HG03520 (cell line): ENCODE data around the gene DNAJC5.
"Not testable (repeated sequence)": the region's sequence is repeated elsewhere in the genome, so short reads cannot be mapped to it uniquely, and the experiment has no call there.

Source experiments
- ATAC-seq: cut with Tn5 transposase; IDR thresholded peaks from one replicate; pipeline ENCODE4 v1.9.1; 2021; ENCODE audit warnings: mild to moderate bottlenecking, moderate library complexity; ENCODE audit not compliant: unreplicated experiment

Gene DNAJC5

DNA sequence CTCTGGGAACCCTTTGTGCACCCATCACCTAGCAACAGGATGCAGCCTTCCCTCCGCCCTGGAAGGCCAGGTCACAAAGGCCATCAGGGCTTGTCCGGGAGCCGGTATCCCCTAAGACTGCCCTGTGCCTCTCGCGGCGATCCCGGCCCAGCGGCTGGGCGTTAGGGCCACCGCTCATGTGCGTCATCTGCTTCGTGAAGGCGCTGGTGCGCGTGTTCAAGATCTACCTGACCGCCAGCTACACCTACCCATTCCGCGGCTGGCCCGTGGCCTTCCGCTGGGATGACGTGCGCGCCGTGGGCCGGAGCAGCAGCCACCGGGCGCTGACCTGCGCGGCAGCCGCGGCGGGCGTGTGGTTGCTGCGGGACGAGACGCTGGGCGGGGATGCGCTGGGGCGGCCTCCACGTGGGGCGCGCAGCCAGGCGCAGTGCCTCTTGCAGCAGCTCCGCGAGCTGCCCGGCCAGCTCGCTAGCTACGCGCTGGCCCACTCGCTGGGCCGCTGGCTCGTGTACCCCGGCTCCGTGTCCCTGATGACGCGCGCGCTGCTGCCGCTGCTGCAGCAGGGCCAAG, 33.5 kb upstream of the DNAJC5 start, which contains the start of gene ABHD16B:
Gene ABHD16B, plus strand, starts transcription at position 134 of the 570 bp plus-strand sequence. Its CDS starts 43 bp downstream, at position 177.
- ATAC-seq, result no peak

DNA sequence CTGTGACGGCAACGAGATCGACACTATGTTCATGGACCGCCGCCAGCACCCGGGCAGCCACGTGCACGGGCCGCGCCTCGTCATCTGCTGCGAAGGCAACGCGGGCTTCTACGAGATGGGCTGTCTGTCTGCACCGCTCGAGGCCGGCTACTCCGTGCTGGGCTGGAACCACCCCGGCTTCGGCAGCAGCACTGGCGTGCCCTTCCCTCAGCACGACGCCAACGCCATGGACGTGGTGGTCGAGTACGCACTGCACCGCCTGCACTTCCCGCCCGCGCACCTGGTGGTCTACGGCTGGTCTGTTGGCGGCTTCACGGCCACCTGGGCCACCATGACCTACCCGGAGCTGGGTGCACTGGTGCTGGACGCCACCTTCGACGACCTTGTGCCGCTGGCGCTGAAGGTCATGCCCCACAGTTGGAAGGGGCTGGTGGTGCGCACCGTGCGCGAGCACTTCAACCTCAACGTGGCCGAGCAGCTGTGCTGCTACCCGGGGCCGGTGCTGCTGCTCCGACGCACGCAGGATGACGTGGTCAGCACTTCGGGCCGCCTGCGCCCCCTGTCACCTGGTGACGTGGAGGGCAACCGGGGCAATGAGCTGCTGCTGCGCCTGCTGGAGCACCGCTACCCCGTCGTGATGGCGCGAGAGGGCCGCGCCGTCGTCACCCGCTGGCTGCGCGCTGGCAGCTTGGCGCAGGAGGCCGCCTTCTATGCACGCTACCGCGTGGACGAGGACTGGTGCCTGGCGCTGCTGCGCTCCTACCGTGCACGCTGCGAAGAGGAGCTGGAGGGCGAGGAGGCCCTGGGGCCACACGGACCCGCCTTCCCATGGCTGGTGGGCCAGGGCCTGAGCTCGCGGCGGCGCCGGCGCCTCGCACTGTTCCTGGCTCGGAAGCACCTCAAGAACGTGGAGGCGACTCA, 32.7 kb upstream of the DNAJC5 start:
- ATAC-seq, result no peak

- ATAC-seq, result no peak
These were observed 31.7 kb upstream of the DNAJC5 start for GRCh38 chr20:63863021-63863797.

DNA sequence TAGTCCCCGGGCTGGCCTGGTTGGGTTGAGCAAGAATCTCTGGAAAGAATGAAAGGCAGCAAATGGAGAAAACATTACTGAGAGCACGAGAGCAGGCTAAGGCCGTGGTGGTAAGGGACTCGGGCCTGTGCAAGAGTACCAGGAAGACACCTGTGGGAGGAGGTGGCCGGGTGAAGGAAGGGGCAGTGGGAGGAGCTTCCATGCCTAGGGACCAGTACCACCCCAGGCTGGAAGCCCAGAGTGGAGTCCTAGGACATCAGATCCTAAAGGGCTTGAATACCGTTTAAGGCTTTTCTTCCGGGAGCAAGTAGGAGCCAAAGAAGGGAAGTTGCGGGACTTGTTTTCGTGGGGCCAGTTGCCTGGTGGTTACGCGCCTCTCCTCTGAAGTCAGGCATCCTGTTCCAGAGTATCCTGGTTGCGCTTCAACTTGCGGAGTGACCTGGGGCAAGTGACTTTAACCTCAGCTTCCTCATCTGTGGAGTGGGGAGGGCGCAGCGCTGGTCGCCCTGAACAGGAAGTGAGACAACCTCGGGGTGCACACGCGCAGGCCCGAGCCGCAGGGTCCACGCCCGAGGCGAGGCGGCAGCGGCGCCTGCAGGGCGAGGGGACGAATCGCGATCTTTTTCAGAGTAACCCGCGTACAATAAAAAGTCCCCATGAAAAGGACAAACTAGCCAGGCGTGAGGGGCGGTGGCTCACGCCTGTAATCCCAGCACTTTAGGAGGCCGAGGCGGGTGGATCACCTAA, 31.0 kb upstream of the DNAJC5 start:
- ATAC-seq, result no peak

DNA sequence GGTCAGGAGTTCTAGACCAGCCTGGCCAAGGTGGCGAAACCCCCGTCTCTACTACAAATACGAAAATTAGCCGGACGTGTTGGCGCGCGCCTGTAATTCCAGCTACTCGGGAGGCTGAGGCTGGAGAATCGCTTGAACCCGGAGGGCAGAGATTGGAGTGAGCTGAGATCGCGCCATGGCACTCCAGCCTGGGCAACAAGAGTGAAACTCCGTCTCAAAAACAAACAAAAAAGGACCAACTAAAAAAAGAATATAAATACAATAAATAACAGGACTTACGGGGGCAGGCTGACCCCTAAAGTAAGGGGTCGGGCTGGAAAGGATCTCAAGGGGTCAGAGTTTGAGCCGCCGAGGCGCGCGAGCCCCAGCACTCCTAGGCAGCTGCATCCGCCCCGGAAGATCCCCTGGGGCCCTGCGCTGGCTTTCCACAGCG, 30.4 kb upstream of the DNAJC5 start:
- ATAC-seq, result no peak

DNA sequence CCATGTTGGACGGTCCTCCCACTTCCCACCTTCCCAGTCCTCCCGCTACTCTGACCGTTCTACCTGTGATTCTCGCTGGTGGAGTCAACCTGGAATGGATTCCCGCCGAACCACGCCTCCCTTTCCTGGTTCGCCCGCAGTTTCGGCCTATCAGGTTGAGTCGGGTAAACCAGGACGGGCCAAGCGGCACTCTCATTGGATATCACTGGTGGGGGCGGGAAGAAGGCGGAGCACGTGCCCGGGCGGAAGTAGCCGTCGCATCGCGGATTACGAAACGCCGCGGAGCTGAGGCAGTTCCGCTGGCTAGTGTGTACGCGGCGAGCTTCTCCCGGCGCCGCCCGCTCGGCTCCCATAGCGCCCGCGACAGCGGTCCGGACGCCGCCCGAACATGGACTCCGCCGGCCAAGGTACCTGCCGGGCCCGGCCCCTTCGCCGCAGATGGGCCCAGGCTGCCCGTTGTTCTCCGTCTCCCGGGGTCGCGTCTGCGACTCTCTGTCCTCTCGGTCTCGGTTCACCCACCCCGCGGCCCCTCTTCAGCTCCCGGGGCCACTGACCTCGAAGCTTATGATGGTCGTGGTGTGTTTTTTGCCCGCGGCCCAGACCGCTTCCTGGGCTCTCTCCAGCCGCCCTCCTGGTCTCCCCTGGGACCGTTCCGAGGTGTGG, 29.8 kb upstream of the DNAJC5 start, which contains the start of gene TPD52L2:
Gene TPD52L2, plus strand, starts transcription at position 293 of the 663 bp plus-strand sequence. Its CDS starts 96 bp downstream, at position 389.
- peak; percentile 65 for ATAC-seq

DNA sequence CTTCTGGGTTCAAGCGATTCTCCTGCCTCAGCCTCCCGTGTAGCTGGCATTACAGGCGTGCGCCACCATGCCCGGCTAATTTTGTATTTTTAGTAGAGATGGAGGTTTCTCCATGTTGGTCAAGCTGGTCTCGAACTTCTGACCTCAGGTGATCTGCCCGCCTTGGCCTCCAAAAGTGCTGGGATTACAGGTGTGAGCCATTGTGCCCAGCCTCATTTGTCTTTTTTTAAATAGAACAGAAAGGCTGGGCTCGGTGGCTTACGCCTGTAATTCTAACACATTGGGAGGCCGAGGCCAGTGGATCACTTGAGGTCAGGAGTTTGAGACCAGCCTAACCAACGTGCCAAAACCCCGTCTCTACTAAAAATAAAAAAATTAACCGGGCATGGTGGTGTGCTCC, 27.9 kb upstream of the DNAJC5 start:
- ATAC-seq, result not testable (repeated sequence)

- no peak for ATAC-seq
These were observed 26.7 kb upstream of the DNAJC5 start for GRCh38 chr20:63868264-63868663.

GRCh38 chr20:63873477-63873971, 21.4 kb upstream of the DNAJC5 start:
- no peak for ATAC-seq

DNA sequence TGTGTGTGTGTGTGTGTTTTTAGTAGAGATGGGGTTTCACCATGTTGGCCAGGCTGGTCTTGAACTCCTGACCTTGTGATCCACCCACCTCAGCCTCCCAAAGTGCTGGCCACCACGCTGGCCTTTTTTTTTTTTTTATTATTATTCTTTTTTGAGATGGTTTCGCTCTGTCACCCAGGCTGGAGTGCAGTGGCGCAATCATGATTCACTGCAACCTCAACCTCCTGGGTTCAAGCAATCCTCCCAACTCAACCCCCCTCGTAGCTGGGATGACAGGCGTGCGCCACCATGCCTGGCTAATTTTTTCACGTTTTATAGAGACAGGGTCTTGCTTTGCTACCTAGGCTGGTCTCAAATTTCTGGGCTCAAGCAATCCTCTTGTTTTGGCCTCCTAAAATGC, 20.7 kb upstream of the DNAJC5 start:
- ATAC-seq, result not testable (repeated sequence)

DNA sequence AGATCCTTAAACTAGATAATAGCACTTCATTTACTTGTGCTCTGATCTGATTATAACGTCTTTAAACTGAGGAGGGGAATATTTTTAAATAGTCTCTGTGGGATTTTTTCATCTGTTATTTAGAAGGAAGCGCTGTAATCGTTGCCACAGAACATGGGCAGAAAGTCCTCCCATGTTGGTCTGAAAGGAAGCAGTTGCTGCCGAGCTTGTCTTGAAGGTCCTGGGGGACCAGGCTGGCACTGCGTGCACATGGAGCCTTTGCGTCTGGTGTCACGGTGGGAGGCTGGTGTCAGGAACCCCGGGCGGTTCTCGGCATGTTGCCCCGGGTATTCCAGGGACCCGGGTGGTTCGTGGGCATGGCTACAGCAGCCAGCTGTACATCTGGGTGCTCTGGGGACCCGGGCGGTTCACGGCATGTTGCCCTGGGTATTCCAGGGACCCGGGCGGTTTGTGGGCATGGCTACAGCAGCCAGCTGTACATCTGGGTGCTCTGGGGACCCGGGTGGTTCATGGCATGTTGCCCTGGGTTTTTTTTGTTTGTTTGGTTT, 18.4 kb upstream of the DNAJC5 start:
- ATAC-seq, result no peak

DNA sequence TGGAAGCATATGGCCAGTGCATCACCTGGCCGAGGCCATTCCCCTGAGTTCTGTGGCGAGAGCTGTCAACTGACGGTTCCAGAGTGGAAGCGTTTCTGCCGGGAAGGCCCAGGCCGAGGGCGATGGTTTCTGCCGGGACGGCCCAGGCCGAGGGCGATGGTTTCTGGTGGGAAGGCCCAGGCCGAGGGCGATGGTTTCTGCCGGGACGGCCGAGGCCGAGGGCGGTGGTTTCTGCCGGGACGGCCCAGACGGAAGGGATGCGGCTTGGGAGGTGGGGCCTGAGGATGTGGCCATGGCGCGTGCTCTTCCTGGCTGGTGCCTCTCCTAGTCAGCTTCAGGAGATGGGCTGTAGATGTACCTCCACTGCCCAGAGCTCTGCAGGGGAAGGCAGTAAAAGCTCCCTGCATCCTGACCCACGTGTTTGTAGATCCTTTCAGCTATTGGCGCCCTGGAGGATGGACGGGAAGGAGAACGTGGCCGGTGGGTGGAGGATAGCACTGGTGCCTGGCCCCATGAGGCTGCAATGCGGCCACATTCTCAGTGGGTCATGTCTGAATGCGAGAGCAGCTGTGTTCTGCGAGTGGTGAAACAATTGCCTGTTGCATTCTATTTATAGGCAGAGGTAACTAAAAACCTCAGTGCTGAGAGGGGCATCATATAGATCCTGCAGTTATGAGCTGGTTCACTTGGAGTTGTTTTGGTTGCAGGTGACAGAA, 17.0 kb upstream of the DNAJC5 start:
- ATAC-seq, result no peak

DNA sequence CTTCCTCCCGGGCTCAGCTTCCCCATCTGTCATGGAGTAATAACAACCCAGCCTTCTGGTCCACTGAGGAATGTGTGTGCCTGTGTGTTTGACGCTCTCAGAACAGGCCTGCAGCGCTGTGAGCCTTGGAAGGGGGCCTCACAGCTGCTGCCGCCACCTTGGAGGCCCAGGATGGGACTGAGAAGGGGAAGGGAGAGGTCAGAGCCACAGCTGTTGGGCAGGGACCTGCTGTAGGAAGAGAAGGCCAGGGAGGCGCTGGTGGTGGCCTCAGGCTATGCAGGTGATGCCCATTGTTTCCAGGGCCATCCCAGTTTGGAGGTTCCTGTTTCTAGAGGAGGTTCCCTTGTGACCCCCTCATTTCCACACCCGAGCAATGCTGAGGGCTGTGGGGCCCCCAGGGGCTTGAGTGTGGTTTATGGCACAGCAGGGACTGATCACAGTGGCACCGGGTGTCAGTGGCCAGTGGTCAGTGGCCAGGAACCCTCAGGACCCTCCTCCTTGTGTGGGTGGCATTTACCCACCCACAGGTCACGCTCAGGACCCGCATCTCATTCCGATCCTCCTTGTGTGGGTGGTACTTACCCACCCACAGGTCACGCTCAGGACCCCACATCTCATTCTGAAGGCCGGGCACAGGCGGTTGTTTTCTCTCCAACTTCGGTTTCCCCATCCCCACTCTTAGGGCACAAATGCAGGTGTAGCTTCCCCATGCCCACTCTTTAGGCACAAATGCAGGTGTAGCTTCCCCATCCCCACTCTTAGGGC, 15.8 kb upstream of the DNAJC5 start:
- ATAC-seq, result no peak

DNA sequence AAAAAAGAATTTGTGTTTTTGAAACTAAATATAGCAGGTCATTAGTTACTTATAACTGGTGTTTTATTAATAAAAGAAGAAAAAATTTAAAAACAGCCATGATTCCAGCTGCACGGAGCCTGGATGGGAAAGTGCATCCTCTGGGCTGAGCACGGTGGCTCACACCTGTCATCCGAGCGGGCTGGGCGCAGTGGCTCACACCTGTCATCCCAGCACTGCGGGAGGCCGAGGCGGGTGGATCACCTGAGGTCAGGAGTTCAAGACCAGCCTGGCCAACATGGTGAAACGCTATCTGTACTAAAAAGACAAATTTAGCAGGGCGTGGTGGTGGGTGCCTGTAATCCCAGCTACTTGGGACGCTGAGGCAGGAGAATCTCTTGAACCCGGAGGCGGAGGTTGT, 14.0 kb upstream of the DNAJC5 start:
- not testable (repeated sequence) for ATAC-seq

DNA sequence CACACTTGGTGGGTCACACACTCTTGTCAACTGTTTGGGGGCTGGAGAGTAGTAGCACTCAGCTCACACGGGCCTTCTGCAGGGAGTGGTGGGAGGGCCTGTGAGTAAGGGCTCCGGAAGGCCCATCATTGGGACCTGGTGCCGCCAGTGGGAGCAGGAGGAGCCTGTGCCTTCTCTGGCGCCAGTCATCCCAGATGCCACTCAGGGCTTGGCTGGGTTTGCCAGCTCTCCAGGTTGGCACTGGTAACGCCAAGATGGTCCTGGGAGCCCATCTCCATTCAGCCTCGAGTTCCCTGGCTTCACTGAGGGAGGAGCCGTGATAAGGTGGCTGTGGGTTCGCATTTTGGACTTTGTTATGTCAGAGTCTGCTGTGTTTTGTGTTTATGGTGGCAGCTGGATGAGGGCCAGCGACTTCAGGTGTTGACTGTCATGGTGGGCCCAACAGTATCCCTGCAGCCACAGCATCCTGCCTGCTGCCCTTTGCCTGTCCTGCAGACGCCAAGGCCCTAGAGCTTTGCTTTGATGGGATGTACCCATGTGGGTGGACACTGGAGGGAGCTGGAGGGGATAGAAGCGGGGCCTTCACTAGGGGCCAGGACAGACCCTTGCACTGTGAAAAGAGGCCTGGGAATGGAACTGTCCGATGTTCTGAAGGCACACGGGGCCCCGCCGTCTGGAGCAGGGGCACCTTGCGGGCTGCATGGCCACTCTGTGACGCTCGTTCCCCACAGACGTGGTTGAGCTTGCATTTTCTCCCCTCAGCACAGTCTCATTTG, 13.3 kb upstream of the DNAJC5 start:
- no peak for ATAC-seq

DNA sequence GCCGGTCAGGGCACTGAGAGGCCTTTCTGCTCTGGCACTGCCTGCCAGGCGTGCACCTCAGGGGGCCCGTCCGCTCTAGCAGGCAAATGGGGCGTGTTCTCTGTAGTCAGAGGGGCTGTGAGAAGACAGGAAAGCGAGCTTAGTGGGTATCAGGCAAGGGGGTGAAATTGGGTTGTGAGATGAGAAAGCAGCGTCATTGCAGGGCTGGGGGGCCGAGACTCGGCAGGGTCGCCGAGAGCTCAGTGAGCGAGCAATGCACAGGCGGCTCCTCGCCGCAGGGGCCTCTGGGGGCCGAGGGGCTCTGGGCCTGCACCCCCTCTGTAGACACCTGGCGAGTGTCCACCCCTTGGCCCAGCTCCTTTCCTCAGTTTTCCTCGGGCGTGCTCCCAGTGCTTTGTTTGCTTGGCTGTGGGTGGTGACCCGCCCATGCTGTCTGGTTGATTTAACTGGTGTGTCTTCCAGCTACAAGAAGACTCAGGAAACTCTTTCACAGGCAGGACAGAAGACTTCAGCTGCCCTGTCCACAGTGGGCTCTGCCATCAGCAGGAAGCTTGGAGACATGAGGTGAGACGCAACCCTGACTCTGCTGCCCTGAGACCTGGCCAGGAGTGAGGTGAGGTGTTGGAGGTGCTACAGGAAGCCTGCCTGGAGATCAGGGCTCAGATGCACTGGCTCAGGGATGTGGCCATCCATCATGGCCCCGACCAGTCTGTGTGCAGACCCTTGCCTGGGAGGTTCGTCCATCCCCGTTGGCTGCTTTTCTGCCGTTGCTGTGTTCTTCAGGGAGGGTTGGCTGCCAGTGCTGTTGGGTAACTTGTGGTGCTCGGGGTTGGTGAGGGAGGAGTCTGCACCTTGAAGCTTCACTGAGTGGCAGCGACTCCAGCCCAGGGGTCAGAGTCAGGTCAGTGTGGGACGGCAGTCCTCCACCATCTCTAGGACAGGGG, 12.4 kb upstream of the DNAJC5 start:
- ATAC-seq, result no peak
